HG03060 (cell line): ENCODE measurements around the gene DNM3.

Experiments used
- ATAC-seq: cut with Tn5 transposase; IDR thresholded peaks from one replicate; pipeline ENCODE4 v1.9.1; 2021; ENCODE audit warnings: low read depth, moderate number of reproducible peaks; ENCODE audit not compliant: unreplicated experiment

DNM3 gene

DNA sequence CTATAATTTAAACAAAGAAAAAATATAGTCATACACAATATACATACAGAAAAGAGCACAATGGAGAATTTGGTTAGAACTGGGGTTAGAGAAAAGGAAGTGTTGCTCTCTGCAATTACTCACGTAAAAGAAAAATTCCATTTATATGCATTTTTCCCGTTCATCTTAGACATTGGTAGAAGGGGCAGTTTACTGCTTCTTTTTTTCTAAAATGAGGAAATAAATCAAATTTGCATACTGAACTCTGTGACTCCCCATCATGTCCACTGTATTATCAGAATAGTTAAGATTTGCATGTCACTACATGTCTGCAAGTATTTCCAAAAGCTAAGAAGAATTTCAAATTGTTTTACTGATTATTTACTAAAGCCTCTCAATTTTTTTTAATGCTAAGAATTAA lies 535.1 kb downstream of the DNM3 start:
- ATAC-seq, result no peak

DNA sequence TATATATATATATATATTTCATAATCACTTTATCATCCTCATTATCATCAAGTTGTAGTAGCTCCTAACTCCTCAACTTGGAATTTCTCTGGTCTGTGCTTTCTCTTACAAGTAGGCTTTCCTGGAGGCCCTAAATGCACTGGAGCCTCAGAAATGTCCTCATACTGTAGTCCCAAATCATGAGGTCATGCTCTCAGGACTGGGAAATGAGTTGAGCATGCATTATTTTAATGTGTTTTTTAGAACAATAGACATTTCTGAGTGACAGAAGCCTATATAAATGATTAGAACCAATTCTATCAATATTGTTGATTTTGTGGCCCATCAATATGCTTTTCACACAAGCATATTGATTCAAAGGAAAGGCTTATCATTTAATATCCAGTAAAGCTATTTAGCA lies 536.3 kb downstream of the DNM3 start:
- ATAC-seq, result no peak

DNA sequence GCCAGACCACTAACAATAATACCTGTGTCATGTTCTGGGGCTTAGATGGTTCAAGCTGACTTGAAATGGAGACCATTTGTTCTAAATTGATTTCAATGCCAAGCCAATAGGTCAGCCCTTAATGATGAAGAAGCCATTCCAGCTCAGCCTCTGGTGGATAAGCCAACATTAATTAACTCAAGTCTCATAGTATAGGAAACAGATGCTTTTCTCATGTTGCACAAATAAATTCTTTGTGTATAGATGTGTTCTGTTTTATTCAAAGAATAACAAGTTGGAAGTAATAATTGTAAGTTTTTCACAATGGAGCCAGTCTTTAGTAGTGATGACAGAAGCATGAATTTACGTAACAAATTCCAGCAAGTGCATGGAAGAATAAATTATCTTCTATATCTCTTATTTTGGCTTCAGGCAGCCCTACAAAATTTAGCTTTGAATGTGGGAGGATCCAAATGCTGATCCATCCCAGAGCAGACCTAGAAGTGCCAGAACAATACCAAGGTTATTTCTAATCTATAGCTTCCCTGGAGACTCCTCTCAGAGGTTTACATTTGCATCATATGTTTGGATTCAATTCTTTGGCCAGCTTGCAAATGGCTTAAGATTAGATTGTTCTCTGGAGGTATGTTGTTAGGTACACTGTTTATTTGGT lies 536.9 kb downstream of the DNM3 start:
- ATAC-seq, result no peak

DNA sequence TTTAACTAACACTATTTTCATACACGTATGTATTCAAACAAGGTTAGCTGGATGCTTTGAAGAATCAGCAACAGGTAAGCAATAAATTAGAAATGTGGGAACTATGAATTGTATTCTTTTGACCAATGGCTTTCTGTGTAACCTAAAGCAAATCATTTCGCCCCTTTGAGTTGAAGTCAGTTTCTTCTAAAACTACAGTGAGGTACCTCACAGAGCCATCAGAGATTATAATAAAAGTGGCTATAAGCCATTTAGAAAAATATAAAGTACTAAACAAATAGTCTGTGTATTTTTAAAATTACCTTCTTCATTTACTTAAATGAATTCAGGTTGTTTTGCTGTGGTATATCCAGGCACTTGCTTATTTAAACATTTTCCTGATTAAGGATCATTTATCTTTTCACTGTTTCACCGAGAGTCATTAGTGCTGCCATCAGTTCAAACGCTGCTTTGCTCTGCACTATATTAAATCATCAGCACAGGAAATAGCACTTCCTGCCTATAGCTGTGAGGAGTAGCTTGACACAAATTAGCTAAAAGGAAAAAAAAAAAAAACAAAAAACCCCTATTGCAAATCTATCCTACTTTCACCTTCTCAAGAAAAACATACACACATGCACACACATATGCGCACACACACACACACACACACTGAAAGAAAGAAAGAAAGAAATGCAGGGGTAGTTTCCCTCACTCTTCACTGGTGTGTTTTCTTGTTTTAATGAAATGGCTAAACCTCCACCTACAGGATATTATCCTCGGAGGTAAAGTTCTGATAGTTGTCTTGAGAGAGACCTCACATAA lies 539.3 kb downstream of the DNM3 start:
- peak; percentile 82 for ATAC-seq

DNA sequence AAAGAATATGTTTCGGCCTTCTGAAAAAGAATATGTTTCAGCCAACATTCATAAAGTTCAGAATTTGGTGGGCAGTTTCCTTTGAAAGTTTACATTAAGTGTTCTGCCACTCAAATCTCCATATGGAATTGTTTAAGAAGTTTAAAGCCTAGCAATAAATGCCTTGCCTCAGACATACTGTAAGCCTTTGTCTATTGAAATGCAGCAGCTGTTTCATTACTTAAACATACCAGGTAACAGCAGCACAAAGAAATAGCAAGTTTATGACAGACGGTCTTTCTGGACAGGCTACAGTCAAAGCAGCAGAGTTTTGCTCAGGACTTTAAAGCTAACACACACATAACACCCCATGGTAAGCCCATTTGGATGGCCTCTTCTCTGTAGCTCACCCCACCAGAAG lies 540.6 kb downstream of the DNM3 start:
- no peak for ATAC-seq

DNA sequence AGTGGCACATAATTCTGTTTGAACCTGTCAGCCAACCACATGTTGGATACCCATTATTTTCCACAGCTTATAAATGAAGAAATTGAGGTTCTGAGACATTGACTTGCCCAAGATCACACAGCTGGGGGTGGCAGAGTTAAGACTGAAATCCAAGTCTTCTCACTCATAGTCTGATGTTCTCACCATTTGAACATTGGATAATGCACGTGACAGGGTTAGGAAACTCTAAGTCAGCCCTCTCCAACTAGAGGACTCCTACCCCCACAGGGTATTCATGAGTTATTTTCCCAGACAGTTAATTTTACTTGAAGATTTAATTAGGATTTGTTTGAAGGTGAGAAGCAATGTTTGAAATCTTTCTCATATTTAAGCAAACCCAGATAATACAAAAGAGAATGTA lies 541.1 kb downstream of the DNM3 start:
- ATAC-seq, result no peak

DNA sequence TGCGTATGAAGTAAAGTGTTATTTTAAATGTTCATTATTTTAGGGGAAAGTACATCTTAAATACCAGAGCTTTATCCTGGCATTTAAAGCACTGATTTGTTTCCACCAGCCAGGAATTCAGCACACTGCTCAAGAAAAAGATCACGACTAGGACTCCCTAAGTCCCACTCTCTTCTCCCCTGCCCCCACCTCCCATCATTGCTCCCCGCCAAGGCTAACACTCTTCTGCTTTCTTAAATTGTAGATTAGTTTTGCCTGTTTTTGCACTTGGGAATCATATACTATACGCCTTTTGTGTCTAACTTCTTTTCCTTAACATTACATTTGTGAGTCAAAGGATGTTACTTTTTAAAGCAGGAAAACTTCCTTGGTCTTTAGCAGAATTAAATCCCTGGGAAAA lies 541.7 kb downstream of the DNM3 start:
- no peak for ATAC-seq

DNA sequence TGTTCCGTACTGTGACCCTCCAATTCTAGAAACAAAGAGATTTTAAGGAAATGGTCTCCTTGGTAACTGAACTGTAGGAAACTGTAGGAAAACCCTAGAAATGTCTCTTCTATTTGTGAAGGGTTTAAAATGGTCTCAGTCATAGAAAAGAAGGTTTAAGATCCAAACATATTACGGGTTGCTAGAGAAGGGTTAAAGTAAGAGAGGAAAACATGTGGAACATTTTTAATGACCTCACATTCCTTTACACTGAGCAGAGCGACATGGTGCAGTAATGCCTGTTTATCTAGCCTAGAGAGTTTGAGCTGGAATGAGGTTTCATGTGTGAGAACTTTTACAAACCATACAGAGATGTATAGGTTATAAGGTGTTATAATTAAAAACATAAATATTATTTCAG lies 542.2 kb downstream of the DNM3 start:
- ATAC-seq, result no peak

DNA sequence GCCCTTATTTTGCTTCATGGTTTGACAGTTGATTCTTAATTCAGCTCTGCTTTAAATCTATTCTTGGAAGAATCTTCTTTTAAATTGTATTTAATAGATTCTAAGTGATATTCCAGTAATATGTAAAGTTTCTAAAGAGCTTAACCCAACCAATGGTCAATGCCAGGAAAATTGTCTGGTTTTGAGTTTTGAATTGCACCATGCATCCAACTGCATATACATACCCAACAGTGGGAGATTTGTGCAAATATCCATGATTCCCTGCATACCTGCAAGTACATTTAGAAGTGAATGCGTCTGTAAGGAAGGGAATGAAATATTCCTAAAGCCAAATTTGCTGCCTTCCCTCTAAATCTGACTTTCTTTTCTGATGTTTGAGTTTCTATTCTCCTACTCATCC lies 543.4 kb downstream of the DNM3 start:
- ATAC-seq, result no peak

DNA sequence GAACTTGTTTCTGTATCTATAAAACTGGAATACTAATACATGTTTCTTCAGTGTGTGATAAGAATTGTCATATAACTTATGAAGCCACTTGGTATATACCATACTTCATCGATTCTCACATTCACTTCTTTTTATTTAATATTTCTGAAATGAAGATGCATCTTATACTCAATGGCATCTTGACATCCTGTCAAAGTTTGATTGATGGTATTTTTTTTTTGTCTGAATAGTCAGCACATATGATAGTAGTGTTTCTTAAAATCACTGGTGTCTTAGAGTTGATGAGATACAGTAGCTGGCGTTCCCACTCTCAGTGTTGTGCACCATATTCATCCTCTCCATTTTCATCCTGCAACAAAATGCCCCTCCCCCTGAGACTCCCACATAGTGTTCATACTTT lies 544.7 kb downstream of the DNM3 start:
- ATAC-seq, result no peak

DNA sequence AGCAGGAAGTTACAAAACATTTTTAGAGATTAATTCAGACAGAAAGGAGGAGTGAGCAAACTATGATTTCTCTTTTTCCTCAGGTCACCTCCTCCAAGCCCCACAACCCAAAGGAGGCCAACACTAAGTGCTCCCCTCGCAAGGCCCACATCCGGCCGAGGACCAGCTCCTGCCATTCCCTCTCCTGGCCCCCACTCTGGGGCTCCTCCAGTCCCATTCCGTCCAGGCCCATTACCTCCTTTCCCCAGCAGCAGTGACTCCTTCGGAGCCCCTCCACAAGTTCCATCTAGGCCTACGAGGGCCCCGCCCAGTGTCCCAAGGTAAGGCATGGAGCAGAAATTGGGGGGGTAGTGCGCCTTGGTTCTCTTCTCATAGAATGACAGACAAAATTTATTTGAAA lies 547.2 kb downstream of the DNM3 start:
- no peak for ATAC-seq

DNA sequence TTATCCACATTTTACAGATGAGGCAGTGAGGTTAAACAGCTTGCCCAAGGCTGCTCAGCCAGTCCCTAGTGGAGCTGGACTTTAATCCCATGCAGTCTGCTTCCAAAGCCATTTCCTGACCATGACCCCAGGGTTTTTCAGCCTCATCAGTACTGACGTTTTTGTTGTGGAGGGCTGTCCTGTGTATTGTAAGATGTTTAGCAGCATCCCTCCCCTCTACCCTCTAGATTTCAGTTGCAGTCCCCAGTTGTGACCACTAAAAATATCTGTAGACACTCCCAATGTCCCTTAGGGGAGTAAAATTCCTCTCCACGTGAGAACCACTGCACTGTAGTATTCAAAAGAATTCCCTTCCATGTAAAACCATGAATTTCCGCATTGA lies 549.0 kb downstream of the DNM3 start:
- ATAC-seq, result peak; percentile 7

DNA sequence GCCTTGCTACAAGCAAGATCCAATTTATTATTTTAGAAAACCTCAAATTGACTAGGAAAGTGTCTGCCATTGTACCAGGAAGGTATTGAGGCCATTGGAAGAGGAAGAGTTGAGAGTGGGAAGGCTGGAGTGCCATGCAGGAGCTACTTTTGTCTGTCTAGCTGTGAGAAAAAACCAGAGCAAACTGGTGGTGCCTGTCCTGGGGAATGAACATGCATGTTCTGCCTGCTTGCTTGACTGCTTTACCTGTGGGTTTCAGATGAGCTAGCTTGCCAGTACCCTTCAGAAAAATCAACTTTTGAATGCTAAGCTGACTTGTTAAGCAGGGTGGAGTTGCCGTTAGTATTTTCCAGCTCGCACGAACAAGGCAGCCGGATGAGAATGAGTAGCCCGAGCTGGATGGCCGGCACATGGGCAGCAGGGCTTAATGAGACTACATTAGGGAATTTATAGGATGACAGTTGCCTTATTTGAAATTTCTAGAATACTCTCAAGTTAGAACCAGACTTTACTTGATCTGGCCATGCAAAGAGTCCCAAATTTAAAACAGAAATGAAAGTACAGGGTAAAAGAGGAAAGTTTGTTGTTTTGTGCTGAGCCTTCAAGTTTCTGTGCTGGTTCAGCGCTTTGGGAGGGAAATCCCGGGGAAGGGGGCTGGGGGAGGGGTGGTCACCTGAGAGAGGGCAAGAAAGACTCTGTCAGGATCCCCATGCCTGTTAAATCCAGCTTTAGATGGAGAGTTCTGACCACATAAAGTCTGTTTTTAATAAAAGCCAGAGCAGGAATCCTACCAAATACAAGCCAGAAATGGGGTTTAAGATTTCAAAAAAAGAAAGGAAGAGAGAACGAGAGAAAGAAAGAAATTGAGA lies 549.6 kb downstream of the DNM3 start:
- peak; percentile 41 for ATAC-seq

DNA sequence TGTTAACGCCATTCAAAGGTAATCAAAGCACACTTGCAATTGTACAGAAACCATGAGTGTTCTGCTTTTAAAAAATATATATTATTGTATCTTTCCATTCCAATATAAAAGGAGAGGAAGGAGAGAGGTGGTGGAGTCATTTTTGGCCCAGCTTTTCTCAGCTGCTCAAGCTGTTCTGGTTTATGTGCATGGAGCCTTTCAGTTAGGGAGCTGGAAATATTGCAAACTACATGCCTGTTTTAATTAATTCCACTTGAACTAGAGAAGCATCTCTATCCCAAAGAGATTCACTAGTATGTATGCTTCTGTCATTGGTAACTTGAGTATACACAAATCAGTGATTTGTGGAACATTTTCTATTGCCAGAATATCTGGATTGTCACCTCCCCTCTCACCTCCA lies 550.7 kb downstream of the DNM3 start:
- ATAC-seq, result no peak

DNA sequence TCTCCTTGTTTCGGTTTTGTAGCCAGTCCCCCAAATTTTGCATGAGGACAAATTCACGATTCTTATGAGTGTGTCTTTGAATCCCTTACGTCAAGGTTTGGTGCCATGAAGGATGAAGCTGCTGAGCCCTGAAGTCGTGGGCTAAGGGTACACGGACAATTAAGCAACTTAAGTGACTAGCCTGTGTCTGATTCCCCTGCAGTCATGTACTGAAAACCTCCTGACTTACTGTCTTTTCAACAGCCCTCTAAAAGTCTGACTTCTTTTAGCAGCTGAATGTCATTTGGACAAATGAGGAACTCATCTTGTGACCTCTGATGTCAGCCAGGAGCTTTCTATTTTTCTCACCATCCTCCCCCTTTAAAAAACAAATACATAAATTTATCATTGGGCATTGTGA lies 552.1 kb downstream of the DNM3 start:
- no peak for ATAC-seq

DNA sequence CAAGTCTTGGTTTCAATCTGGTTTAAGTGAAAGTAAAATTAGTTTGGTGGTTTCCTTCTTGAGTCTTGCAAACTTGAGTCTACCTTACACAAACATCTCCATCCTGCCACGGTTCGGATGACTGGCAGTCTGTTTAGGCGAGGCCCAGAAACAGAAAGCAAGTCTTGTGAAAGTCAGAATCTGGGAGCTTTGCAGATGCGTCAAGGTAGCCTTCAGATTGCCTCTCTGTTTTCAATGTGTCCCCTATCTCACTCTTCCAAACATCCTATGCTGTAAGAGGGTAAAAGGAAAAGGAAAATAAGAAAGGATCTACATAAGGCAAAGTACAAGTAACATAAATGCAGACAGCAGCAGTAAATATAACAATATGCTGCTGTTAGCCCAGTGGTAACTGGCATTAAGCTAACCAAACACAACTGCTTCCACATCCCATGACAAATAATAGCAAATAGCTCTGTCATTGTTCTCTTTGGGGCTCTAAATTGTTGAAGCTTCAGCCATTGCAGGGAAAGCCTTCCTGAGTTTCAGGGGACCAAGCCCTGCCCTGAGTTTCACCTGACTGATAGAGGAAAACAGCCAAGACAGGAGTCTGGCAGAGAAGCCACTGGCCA lies 552.9 kb downstream of the DNM3 start:
- peak; percentile 76 for ATAC-seq

DNA sequence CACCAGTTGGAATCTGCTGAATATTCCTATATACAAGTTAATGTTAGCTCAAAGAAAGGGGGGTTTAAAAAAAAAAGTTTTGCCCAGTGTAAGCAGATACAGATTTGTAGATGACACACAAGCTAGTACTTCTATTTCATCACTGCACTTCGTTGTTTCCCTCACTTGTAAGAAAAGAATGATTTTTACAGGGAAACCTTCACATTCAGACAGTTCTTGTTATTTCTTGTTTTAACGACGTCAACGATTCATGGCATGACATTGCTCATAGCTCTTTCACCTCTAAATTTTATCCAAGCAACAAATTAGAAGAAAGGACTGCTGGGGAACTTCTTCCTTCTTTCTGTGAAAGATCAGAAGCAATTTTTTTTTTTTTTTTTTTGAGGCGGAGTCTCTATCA lies 553.5 kb downstream of the DNM3 start:
- no peak for ATAC-seq

DNA sequence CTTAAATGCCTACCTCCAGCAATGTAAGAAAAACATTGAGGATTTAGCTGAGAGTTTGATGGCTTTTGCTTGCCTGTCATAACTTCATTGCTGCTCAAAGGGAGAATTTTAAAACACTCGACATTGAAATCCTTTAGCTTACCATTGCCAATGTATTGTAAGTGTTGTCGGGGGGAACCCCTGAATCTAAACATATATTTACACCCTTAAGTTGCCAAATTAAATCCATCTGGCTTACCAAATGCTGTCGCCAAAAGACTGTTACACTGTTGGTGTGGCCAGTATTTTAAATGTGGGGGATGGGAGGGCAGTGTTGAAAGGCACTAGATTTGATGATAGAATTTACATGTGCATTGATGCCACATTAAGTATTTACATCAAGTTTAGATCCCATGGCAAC lies 554.3 kb downstream of the DNM3 start:
- ATAC-seq, result no peak

DNA sequence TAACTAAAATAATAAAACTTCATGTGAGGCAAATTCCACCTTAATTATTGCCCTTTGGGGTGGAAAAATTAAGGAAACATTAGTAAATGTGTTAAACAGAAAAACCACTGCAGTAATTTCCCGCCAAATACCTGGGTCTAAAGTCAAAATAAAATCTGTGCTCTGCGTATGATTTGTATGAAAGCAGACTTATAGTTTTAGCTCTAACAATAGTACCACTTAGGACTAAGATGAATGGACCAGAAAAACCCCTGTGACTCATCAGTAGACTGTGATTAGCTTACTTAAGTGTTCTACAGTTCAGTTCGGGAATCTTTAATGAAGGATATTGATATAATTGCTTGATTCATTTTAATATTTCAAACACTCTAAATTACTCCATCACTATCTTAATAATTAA lies 555.9 kb downstream of the DNM3 start:
- no peak for ATAC-seq

DNA sequence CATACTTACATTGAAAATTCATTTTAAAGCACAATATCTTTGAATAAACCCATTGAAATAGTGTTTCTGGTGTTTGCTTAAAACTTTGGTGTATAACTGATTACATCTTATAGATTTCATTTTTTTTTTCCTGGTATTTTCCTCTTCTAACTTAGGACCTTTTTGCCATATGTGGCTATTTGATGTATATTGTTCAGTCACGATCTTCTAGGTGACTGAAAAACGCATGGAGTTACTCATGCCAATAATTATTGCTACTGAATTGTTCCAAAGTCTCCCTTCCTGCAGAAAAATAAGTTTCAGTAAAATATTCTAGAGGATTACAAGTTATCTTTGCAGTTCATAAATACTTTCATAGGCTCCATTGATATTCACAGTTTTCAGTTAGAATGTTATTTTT lies 556.3 kb downstream of the DNM3 start:
- ATAC-seq, result no peak

DNA sequence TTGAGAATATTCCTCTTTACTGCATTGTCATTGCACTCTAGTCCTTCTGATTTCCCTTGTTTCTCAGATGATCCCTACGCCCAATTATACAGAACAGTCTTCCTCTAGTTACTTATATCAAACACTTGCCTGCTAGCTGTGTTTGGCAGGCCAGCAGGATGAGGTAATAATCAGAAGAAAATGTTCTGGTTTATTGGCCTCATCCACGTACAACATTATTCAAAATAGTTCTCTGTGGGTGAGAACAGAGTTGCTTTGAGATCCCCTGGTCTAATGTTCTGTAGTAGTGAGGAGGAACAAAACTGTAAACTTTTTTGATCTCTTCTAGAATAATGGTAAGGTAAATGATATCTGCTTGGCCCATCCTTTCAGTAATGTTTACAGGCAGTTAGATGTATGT lies 556.9 kb downstream of the DNM3 start:
- ATAC-seq, result no peak
